HG03460 (cell line): ENCODE data around the gene PNISR.
A peak's percentile ranks its signal among the peaks of the same experiment; 100 is the strongest.
"Not testable (repeated sequence)": the region's sequence is repeated elsewhere in the genome, so short reads cannot be mapped to it uniquely, and the experiment has no call there.

ENCODE experiments used
- ATAC-seq: cut with Tn5 transposase; IDR thresholded peaks from one replicate; pipeline ENCODE4 v1.9.1; 2021; ENCODE audit not compliant: unreplicated experiment

PNISR gene, protein sequence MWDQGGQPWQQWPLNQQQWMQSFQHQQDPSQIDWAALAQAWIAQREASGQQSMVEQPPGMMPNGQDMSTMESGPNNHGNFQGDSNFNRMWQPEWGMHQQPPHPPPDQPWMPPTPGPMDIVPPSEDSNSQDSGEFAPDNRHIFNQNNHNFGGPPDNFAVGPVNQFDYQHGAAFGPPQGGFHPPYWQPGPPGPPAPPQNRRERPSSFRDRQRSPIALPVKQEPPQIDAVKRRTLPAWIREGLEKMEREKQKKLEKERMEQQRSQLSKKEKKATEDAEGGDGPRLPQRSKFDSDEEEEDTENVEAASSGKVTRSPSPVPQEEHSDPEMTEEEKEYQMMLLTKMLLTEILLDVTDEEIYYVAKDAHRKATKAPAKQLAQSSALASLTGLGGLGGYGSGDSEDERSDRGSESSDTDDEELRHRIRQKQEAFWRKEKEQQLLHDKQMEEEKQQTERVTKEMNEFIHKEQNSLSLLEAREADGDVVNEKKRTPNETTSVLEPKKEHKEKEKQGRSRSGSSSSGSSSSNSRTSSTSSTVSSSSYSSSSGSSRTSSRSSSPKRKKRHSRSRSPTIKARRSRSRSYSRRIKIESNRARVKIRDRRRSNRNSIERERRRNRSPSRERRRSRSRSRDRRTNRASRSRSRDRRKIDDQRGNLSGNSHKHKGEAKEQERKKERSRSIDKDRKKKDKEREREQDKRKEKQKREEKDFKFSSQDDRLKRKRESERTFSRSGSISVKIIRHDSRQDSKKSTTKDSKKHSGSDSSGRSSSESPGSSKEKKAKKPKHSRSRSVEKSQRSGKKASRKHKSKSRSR

DNA sequence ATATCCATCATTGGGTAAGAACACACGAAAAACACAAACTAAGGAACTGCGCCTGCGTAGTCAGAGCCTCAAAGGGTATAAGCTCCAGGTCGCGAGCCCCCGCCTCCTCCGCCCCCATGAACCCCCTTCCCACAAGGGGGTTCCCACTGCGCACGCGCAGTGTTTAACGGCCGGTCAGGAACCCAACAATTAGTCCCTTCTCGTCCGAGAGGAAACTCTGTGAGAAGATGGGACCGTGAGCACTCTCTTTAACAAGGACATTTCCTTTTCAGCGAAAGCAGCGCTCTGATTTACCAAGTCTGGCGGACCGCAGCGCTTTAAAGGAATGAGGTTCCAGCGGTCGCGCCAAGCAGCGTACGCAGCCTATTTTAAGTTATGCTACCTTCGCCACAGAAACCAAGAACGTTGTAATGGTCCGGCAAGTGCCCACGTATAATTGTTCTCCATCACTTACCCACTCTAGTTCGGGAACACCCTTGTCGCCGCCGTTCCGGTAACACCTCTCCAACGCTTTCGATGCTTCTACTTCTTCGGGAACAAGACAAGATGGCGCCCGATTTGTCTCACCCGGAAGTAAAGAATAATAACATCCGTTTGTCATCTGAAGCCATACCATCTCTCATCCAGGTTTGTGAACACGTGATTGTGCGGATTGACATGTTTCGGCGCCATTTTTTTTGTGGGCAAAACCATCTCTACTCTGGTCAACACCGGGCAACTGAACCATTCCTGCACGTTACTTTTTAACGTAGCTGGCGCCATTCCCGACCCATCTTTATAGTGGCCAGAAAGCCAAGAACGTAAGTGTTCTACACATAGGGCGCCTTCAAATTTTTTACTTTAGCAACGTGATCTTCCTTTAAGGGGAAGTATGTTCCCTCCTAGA, at the start of gene PNISR:
Gene PNISR, minus strand, starts transcription at position 548 of the 886 bp plus-strand sequence. CDS start 10,649 bp downstream, outside the sequence.
- peak; percentile 85 for ATAC-seq

DNA sequence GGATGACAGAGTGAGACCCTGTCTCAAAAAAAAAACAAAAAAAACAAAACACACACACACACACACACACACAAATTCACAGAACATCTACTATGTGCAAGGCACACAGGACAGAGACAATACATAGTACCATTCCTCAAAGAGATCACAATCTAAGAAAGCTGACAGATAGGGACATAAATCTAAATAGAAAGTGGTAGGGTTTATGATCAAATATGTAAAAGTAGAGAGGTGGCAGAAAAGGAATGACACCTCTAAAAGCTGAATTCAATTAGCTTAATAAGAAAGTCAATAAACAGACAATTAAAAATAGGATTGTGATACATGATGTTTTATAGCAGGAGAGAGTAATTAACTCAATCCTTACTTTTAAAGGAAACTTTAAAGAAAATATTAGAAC, 48.6 kb upstream of the PNISR start:
- ATAC-seq, result no peak

- no peak for ATAC-seq
Observed at GRCh38 chr6:99471638-99472037, 46.5 kb upstream of the PNISR start.

GRCh38 chr6:99467509-99468106, 42.5 kb upstream of the PNISR start:
- ATAC-seq, result no peak

- not testable (repeated sequence) for ATAC-seq
Observed at GRCh38 chr6:99459133-99459532, 34.0 kb upstream of the PNISR start.

DNA sequence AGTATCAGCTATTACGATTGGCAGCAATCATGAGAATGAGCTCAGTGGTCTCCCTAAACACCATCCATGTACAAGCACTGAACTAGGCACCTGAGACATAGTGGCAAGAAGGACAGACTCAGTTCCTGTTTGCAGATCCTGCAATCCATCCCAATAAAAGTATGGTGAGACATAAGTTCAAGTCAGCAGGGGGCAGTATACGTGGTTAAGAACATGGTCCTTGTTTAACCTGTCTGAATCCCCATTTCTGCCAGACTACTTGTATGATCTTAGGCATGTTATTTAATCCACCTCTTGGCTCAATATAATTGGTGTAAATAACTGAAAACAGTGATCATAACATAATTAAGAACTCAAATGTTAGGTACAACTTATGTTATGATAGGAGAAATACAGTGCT, 33.2 kb upstream of the PNISR start:
- no peak for ATAC-seq

DNA sequence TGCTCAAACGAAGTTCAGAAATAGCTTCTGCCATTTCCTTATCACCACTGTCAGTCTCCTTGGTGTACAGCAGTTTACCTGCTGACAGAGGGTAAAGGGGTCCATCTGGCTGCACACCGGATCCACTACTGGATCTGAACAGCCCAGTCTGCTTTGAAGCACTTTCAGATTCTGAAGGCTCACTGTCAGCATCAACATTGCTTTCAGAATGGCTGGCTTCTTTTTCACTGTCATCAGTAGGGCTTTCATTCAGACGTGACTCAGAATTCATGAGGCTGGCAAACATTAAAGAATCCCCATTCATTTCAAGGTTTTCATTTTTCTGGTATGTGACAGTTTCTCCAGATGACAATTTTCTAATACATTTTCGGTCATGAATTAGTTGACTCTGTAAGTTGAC, 21.0 kb upstream of the PNISR start:
- no peak for ATAC-seq

- ATAC-seq, result peak; percentile 88
Observed at GRCh38 chr6:99434702-99435530, 9.8 kb upstream of the PNISR start.

DNA sequence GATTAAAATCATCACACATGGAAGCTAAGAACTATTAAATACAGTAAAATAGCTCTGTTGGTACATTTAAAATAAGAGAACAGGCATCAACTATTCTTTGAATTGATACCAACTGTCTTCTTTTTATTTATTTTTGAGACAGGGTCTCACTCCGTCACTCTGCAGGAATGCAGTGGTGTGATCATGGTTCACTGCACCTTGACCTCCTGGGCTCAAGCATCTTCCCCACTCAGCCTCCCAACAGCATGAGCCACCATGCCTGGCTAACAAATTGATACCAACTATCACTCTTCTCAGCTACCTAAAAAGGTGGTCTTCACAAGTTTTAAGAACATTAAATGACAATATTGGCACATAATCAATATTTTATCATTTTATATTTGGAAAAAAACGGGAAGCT, 7.8 kb upstream of the PNISR start:
- ATAC-seq, result no peak

GRCh38 chr6:99431901-99432300, 6.8 kb upstream of the PNISR start:
- ATAC-seq, result no peak

DNA sequence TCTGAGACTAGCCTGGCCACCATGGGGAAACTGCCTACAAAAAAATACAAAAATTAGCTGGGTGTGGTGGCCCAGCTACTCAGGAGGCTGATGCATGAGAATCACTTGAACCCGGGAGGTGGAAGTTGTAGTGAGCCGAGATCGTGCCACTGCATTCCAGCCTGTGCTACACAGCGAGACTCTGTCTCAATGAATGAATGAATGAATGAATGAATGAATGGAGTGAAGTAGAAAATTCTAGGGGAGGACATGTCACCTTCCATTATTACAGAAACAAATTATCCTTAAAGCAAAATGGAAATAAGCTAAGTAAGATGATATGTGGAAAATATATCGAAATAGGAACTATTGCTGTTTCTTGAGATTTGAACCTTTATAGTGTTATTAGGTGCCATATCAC, 2.9 kb upstream of the PNISR start:
- no peak for ATAC-seq

- no peak for ATAC-seq
Observed at GRCh38 chr6:99426451-99426757, 1.3 kb upstream of the PNISR start.

DNA sequence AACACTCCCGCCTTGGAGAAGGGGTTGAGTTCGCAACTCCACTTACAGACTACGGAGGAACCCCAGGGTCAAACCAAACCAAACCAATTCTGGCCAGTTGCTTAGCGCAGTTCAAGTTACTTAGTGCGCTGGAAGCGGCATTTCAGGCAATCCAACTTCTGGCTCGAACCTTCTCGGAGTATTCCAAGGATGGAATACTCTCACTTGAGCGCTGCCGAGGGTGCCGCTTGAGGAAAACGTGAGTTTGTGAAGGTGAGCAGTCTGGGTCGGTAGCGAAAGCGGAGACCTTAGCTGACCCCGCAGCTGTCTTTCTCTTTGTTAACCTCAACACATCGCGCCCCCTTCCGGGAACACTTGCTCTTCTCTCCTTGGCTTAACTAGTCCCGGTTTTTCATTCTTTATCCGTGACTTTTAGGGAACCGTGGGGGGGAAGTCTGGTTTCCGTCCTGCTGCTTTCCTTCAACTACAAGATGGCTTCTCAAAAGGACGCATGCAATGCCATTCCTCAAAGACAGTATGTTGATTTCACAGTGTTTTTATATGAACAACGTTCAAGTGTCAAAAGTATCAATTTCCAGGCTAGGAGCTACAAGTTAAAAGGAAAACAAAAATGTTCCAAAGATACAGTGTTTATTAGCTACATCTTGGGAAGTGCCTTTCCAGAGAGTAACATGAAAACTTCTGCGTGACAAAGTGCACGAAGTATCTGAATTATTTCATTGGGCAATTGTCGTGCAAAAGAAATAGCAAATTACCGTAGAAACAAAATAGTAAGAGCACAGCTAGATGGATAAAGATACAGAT, 741 bp upstream of the PNISR start:
- peak; percentile 48 for ATAC-seq

DNA sequence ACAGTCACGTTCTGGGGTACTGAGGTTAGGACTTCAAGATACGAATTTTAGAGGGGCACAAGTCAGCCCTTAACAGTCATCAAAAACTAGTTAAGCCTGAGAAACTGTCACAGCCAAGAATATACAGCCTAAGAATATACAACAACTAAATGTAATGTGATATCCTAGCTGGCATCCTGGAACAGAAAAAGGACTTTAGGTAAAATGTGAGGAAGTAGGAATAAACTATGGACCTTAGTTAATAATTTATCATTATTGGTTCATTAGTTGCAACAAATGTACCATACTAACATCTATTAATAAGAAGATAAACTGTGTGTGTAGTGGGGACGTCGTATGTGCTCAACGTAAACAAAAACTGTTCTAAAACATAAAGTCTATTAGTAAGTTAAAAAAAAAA, 1.1 kb downstream of the PNISR start:
- no peak for ATAC-seq

GRCh38 chr6:99422912-99423311, 2.2 kb downstream of the PNISR start:
- ATAC-seq, result no peak

- peak; percentile 83 for ATAC-seq
Observed at GRCh38 chr6:99416892-99417767, 8.0 kb downstream of the PNISR start.

DNA sequence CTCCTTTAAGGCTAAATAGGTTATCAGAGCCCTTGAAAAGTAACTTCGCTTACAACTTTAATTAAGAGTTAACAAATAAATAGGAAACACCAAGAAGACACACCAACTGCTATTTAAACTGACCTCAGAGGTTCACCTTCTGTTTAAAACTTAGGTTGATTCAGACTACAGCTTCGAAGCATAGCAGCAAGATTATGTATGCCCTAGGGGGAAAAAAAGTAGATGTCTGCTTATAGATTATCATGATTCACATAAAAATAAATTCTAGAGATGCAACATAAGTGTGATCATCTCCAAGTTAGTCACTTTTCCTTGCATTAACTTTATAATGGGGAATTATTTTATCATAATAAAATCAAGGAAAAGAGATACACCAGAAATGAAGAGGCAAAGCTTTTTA, 8.9 kb downstream of the PNISR start:
- no peak for ATAC-seq

DNA sequence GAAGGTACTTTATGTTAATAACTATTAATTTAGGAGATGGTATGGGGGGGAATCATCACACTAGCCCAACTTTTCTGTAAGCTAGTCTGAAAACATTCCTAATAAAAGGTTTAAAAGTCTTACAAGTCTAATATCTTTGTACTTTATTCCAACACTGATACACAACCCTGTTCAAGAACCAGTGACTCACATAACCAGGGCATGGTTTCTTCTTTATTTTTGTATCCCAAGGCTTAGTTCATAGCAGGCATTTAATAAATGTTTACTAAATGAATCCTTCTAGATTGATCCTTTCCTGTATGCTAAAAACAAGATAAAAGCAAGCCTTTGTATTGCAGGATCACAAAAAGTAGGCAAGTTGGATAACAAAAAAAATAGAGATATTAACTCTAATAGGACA, 9.7 kb downstream of the PNISR start:
- ATAC-seq, result no peak
